ENCODE results near the gene C19orf47. TPM values are rescaled to one million over a fixed set of nuclear protein-coding genes. Genes with fewer than 3 reads are reported as not detected.

Gene C19orf47
- polyA plus RNA-seq, 3 donors, result 14.1 to 17.6 (median 15.0) TPM

DNA sequence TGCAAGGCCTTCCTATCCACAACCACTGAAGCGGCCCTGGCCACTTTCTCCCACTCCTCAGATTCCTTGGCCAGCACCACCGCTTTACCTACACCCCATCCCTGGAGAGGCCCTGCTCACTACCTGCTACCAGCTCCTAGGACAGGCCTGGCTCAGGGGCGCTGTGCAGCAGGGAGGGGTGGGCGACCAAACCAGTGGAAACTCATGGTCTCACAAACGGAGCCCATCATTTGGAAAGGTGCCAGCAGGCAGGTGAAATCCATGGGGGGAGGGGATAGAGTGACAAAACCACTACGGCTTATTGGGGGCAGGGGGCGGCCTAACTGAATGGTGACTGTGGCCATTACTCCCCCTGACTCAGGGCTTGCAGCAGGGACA is 27.6 kb downstream of the C19orf47 start:
- DNase-seq, result no peak

DNA sequence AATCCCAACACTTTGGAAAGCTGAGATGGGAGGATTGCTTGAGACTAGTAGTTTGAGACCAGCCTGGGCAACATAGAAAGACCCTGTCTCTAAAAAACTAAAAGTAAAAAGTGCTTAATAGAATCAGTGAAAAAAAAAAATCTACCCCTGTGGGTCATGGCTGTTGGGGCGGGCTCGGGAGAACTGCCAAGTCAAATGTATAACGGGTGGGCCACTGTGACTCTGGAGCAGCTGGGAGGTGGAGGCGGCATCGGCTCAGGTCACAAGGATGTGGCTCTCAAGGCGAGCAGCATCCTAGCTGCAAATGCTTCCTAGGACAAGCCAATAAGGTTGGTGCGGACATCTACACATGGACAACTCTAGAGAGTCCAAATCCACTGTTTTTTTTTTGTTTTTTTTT is 30.9 kb downstream of the C19orf47 start:
- no peak for DNase-seq

- no peak for DNase-seq
Measured at GRCh38 chr19:40315812-40316470, 32.3 kb downstream of the C19orf47 start.

- DNase-seq, result no peak
Measured at GRCh38 chr19:40314656-40315055, 33.5 kb downstream of the C19orf47 start.

DNA sequence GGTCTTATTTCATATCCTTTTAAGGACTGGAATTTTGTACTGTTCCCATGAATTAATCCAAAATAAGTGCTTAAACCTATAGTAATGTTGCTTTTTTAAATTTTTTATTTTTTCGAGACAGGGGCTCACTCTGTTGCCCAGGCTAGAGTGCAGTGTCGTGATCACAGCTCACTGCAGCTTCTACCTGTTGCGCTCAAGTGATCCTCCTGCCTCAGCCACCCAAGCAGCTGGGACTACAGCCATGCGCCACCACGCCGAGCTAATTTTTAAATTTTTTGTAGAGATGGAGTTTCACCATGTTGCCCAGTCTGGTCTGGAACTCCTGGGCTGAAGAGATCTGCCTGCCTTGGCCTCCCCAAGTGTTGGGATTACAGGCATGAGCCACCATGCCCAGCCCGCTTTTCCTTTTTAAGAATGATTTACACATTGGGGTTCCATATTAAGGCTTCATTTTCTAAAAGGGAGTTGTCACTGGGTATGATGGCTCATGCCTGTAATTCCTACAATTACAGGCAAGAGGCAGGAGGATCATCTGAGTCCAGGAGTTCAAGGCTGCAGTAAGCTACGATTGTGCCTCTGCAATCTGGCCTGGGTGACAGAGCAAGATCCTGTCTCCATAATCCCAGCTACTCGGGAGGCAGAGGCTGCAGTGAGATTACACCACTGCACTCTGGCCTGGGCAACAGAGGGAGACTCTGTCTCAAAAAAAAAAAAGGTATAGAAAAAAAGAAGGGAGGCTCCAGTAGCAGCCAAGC is 34.8 kb downstream of the C19orf47 start:
- no peak for DNase-seq

DNA sequence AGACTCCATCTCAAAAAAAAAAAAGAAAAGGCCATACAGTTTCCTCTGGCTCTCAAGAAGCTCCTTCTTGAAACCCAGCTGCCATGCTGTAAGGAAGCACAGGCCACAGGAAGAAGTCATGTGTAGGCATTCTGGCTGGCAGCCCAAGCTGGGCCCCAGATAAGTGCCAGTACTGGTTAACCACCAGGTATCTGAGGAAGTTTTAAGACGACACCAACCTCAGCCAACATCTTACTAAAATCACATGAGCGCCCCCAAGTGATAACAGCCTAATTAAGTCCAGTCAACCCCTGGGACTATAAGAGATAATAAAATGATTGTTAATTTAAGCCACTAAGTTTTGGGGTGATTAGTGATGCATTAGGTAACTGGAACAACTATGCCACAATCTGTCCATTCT is 35.7 kb downstream of the C19orf47 start:
- DNase-seq, result no peak

GRCh38 chr19:40309666-40310065 is 38.5 kb downstream of the C19orf47 start:
- no peak for DNase-seq

DNA sequence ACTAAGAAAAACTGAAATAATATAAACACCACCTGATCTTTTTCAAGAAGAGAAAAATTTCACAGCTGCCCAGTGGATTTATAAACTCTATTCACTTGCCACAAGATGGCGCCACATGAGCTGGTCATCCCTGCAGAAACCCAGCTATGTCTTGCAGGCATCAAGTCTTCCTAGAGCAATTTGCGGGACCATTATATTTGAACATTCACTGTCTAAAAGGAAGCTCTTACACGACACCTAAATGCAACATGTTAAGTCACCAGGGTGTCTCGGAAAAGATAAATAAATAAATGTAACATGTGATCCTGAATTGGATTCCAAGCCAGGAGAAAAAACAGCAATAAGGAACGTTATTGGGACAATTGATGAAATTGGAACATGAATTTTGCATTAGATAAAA is 42.8 kb downstream of the C19orf47 start:
- peak; percentile 87 for DNase-seq

GRCh38 chr19:40304306-40304705 is 43.9 kb downstream of the C19orf47 start:
- no peak for DNase-seq

DNA sequence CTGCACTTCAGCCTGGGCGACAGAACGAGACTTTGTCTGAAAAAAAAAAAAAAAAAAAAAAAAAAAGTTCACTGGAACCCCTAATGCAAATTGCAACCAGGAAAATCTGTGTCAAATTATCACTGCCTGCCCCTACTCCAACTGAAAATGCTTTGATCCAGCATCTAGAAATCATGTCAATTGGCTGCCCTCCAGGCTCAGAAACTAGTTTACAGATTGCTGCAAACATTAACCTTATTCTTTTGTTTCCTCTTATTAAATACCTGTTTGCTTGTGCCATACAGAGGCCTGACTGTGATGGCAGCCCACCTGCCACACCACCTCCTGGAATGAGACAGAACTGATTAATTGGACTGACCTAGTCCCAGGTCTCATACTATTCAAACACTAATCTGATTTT is 44.4 kb downstream of the C19orf47 start:
- no peak for DNase-seq

DNA sequence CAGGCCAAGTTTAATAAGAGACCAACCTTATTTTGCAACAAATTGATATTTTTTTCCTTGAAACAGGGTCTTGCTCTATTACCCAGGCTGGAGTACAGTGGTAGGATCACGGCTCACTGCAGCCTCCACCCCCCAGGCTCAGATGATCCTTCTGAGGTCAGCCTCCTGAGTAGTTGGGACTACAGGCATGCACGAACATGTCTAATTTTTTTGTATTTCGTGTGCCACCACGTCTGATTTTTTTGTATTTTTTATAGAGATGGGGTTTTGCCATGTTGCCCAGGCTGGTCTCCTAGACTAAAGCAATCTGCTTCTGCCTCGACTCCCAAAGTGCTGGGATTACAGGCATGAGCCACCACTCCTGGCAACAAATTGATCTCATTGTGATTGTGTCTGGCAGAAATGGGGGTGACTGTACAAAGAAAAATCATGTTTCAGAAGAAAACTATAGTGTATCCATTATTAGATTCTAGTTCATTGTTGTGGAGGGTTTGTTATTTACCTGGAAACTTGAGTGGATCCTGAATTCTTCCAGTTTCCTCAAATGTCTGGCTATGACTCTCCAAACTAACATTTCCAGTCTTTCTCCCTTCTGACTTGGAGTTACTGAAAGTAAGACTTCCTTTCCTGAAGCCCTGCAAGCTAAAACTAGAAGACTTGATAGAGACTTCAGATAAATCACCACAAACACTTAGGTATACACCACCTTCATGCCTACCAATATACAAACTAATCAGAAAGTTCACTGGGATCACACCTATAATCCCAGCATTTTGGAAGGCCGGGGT is 45.8 kb downstream of the C19orf47 start:
- no peak for DNase-seq

GRCh38 chr19:40300668-40301067 is 47.5 kb downstream of the C19orf47 start:
- no peak for DNase-seq

DNA sequence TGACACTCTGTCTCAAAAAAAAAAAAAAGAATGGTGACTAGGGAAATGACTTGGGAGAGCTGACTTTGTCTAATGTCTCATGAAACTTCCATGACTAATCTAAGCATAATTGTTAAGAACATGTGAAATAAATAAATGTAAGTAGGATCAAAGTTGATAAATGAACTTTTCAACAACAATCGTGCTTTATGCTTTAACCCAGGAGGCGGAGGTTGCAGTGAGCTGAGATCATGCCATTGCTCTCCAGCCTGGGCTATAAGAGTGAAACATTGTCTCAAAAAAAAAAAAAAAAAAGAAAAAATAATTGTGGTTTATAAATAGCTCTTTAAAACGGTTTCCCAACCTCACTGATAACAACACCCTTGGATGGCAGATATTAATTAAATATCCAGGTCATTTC is 50.2 kb downstream of the C19orf47 start:
- no peak for DNase-seq

- DNase-seq, result no peak
Measured at GRCh38 chr19:40294560-40294959, 53.6 kb downstream of the C19orf47 start.

DNA sequence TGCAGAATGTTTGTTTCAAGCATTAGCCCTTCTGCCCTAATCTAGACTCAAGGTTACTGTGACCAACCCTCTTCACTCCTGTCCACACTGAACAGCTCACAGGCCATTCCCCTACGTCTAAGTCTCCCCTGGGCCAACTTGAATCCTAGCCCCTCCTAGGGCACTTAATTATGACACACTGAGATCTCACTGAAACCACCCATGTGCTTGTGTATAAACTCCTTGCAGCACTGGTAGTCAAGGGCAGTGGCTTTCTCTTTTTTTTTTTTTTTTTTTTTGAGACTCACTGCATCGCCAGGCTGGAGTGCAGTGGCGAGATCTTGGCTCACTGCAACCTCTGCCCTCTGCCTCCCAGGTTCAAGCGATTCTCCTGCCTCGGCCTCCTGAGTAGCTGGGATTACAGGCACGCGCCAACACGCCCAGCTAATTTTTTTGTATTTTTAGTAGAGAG is 61.2 kb downstream of the C19orf47 start:
- no peak for DNase-seq

DNA sequence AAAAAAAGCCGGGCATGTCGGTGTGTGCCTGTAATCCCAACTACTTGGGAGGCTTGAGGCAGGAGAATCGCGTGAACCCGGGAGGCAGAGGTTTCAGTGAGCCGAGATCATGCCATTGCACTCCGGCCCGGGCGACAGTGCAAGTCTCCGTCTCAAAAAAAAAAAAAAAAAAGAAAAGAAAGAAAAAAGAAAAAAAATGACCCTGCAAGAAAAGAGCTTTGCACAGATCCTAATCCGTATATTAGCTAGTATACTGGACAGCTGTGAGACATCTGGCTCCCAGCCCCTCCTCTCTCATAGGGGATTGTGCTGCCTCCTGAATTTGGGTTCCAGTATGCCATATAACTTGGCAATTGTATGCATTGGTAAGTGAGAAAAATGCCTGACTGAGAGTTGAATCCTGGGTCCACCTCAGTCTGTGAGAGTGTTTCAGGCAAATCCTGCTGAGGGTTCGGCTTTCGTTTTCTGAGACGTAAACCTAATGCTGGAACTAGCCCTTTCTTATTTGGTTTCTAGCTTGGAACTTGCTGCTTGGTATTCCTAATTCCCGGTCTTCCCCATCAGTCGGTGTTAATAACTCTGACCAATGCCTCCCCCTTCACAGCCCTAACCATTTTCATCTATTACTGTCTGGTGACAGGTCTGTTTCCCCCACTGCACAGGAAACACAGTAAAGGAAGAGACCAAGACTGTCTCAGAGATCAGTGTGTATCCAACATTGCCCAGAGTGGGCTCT is 61.8 kb downstream of the C19orf47 start:
- DNase-seq, result no peak

GRCh38 chr19:40285353-40286234 is 62.6 kb downstream of the C19orf47 start:
- DNase-seq, result peak; percentile 100

DNA sequence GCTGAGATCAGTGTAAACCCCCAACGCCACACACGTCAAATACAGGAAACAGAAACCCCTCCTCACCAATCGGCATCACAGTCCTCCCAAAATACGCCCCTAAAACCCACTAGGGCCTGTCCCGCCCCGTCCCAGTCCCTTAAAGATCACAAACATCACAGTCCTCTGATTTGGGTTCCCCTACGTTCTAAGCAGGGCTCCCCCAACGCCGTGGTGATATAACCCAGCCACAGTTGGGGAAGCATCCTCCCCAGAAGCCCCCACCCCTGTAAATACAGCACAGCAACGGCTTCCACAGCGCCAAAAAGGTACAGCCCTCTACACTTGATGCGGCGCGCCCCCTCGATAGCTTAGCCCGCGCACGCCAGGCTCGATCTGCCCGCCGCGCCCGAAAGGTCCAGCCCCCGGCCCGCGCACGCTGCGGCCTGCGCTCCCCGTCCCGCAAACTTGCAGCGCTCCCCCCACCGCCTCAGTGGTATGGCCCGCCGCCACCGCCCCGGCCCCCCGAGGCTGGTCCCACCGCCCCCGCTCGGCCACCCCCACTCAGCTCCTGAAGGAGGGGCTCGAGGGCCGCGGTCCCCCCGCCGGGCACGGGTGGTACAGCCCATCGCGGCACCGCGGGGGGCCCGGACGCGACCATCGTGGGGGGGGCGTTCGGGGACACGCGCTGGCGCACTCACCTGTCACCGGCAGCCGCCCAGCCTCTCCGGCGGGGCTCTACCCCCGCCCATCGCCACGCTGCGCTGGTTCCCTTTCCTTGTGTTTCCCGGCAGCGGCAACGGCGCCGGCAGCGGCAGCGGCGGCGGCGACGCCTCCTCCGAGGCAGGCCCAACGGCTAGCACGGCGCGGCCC is 63.5 kb downstream of the C19orf47 start, which contains the start of gene AKT2:
Gene AKT2 (minus strand): TSS at position 845 of the 852 bp plus-strand sequence. CDS start 20,078 bp downstream, outside the sequence.
- DNase-seq, result peak; percentile 75

DNA sequence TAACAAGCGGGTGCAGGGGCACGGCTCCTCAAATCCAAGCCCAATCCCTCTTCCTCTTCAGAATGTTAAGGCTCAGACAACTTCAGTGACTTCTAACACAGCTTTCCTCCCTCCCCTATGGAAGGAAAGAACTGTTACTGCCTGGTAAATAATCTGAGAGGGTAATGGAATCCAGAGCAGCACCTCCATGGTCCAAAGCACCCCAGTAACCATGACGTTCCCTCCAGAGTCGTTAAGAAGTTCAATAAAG is 64.0 kb downstream of the C19orf47 start:
- DNase-seq, result no peak
